Urothelium cell line (cell line): ENCODE data around the gene MAFF.

Experiments
- DNase-seq: peaks from one replicate; pipeline ENCODE4 v3.0.0; 2011; ENCODE audit warnings: low spot score, mixed read lengths
- FAIRE-seq: peaks from 2 replicates; lab custom pipeline; 2011; peaks lifted over from hg19 to GRCh38; lab: Jason Lieb, UNC

MAFF gene

DNA sequence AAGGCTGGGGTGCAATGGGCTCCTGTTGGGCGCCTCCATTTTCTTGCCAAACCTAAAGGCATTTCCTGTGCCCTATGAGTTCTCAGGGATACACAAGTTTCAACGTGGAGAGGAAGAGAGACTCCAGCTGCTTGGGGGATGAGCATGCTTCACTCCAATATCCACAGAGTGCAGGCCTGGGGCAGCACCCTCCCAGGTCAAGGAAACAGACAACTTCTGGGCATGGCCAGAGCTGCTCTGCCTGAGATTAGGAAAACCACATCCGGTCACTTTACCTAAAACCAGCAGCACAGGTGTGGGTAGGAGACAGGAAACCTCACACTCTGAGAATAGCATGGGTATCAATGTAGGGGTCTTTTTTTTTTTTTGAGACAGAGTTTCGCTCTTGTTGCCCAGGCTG, 42.3 kb downstream of the MAFF start:
- FAIRE-seq (no peak), DNase-seq (no peak)

DNA sequence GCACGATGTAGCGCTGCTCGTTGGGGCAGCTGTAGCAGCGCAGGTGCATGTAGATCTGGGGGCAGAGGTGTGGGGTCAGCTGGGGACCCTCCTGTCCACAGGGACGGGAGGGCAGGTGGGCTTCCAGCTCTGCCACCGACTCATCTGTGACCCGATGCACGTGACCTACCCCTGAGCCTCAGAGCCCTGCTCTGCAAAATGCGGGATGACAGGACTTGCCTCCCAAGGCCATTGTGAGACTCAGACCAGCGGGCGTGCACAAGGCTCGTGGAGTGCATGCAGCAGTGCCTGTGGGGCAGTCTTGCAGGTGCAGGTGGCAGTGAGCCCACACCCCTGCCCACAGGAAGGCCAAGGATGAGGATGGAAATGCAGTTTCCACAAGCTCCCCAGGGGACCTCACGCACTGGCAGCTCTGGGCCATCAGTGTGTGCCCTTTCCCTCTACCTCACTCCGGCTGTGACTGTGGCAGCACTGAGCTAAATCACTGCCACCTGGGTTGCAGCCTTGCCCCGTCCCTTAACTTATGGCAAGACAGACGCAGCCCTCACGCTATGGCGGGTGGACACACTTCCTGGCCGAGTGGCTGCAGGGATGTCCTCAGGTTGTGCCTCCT, 44.4 kb downstream of the MAFF start:
- FAIRE-seq (no peak), DNase-seq (no peak)

DNA sequence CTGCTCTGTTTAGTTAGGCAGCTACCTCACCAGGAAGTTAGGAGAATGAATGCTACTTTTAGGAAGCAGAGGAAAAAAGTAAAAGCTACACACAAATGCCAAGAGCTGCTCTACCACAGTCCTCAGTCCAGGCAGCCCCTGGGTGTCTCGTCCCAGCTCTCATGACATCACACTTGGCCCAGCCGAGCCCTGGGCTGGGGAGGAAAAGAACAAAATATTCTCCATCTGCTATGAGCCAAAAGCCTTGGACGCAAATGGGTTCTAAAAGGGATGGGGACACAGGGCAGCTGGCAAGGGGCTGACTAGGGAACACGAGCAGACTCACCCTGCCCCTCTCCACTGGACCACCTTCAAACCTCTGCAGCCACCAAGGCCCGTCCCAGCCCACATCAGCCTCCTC, 44.9 kb downstream of the MAFF start:
- DNase-seq, result no peak
- no peak for FAIRE-seq

DNA sequence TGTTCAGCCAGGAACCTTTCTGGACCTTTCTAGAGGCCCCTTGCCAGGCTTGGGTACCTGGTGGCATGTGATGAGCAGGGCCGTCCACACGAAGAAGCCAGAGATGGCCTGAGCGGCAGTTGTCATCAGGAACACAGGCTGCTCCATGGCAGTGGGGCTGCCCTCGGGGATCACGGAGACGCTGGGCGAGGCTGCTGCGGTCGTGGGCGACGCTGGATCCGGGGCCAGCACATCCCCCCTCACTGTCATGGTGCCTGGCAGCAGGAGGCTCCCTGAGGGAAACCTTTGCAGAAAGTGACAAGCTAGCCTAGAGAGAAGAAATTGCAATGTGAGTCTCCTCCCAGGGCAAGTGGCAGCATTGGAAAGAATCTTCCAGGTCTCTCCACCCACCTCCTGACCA, 45.9 kb downstream of the MAFF start:
- no peak for FAIRE-seq
- no peak for DNase-seq

DNA sequence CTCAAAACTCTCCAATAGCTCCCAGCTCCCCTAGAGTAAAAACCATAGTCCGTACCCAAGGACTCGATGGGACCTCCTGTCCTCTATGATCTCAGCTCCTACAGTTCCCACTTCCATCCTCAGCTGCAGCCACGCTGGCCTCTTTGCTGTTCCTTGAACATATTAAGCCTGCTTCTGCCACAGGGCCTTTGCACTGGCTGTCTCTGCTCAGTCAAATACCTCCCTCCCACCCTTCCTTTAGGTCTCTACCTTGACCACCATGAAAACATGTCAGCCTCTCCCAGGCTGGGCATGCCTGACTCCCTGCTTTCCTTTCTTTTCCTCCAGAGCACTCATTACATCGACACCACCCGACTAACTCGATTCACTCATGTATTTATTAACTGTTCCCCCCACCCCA, 46.5 kb downstream of the MAFF start:
- no peak for FAIRE-seq
- no peak for DNase-seq

DNA sequence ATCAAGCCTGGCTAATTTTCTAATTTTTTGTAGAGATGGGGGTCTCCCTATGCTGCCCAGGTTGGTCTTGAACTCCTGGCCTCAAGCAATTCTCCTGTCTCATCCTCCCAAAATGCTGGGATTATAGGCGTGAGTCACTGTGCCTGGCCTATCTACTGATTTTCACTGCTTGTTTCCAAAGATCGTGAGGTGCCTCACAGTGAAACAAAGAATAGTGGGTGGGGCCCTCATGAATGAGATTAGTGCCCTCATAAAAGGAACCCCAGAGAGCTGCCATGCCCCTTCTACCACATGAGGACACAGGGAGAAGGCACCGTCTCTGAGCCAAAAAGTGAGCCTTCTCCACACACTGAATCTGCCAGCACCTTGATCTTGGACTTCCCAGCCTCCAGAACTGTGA, 47.5 kb downstream of the MAFF start:
- no peak for FAIRE-seq
- DNase-seq, result no peak

DNA sequence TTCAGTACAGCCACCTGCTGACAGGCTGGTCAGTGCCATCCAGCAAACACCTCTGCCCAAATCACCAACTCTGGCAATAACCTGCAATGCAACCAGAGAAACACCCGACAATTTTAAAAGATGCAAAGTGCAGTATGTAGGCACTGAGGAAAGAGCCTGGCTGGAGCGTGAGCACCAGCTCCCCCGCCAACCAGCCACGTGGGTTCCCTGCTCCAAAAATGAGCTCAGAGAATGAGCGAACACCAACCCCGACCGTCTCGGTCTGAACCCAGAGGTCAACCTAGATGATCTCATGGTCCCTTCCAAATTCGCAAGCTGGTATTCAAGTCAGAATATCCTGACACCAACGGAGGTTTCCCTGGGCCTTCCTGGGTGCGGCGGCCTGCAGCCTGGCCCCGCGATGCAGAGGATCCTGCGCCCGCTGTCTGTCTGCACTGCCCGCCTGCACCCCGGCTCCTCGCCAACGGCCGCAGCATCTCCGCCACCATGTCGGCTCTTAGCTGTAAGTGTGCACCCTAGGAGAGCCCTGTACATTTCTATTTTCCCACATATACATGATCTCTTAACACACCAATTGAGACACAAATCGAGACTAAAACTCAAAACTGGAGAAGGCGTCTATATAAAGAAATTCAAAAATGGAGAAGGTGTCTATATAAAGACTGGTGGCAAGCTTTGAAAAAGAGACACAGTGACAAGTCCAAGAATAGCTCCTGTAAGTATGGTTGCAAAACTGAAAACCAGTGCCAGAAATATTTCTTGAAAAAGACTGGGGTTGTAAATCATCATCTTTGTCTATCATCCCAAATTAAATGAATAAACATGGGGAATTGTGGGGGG, 48.2 kb downstream of the MAFF start:
- no peak for DNase-seq

DNA sequence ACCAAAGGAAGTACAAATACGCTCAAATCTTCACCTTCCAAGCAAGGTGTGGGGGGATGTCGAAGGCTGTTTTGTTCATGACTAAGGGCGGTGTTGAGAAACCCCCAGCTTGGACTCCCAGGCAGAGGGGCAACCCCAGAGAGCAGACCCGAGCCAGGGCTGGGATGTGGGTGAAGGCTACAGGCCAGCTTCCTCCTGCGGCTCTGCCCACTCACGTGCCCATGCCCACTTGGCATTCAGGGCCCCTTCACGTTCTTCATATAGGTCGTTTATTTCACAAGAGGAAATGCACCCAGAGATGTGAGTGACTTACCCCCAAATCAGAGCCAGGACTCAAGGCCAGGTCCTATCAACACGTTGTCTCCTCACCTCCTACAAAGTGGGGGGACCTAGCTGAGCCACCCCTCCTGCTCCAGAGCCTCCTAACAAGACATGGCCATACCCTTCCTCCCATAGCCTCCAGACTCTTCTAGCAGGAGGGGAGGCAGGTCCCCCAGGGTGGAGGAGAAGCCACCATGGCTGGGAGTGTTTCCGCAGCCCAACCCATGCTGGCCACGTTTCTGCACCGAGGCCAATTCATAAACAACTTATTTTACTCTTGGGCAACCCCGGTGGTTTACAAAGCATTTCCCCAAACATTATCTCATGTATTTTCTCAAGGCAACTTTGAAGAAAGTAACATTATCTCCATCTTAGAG, 49.0 kb downstream of the MAFF start:
- FAIRE-seq (no peak), DNase-seq (no peak)

More for the DNA sequence above, 48.2 kb downstream of the MAFF start:
- no peak for FAIRE-seq

DNA sequence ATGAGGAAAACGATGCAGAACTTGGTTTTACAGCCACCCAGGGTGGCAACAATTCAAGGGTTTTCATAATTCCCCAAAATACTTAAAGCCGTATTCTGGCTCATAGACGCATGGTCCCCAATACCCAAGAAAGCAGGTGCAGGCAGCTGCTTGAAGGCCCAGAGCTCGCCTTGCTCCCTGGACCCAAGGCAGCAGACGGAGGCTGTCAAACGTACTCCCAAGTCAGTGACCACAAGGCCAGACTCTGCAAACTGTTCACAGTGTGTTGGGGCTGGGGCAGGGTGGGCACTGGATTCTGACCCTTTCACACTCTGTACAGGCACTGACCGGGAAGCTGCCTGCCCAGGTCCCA, 49.5 kb downstream of the MAFF start:
- peak; percentile 27 for FAIRE-seq

DNA sequence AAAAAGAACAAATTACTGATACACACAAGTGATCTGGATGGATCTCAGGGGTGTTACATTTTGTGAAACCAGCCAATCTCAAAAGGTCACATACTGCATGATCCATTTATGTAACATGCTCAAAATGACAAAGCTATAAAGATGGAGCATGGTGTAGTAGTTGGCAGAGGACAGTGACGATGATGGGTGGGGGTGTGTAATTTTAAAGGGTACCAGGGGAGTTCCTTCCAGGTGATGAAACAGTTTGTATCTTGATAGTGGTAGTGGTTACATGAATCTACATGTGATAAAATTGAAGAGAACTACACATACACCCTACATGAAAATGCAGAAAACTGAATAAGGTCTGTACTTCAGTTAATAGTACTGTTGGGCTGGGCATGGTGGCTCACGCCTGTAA, 53.9 kb downstream of the MAFF start:
- peak; percentile 73 for FAIRE-seq

More for the DNA sequence above, 49.5 kb downstream of the MAFF start:
- DNase-seq, result no peak

DNA sequence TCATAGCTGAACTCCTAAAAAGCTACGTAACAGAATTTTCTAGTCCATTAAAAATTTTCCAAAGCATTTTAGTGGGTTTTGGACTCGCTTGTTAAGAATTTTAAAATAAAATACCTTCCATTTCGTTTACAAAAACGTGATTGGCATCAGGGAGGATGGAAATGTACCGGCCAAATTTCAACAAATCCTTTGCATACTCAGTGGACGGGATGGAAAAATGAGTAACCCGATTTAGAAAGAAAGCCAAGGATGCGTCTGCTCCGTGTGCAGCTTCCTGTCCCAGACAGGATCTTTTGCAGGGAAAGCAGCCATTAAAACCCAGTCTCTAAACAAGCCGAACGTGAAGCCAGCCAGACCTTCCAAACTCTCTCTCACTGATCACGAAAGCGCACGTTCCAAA, 55.4 kb downstream of the MAFF start:
- FAIRE-seq, result no peak

More for the DNA sequence above, 53.9 kb downstream of the MAFF start:
- no peak for DNase-seq

DNA sequence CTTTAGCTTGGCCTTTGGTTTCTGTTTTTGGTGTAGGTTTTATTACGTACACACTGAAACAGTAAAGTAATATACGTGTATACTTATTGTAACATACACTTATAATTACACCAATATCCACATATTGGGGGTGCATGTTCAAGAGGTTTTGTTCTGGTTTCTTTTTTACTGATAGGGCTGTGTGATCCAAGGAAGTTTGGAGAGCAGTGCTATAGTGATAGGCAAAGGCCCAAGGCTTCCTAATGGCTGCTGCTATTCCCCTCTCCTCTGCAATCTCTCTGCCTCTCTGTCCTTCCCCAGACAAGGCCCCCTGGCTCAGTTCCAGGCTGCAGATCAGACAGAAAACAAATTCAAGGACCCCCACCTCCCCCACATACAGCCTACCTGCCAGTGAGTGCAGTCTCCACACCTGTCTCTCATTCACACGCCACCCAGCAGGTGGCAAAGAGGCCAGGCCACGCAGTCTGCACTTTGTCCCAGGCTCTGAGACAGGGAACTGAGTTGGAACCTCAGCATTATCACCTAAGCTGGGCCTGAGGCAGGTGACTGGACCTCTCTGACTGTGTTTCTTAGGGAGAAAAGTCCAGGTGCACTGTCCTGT, 56.0 kb downstream of the MAFF start:
- DNase-seq (no peak), FAIRE-seq (no peak)

More for the DNA sequence above, 55.4 kb downstream of the MAFF start:
- no peak for DNase-seq

DNA sequence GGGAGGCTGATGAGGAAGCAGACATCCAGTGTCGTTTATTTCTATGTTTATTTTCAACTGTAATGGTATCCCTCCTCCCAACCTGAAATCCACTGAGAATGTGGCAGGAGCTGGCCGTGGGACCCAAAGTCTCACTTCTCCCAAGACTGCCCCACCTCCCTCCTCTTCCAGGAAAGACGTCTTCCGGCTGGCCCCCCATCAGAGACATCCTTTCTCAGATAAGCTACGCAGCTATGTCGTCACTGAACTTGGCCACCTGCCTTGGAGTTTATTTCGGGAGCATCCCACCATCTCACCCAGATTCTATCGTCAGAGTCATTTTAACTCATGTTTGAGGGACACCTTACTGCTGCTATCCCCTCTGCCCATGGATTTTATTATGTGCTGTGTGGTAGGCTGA, 57.1 kb downstream of the MAFF start:
- FAIRE-seq (no peak), DNase-seq (no peak)

DNA sequence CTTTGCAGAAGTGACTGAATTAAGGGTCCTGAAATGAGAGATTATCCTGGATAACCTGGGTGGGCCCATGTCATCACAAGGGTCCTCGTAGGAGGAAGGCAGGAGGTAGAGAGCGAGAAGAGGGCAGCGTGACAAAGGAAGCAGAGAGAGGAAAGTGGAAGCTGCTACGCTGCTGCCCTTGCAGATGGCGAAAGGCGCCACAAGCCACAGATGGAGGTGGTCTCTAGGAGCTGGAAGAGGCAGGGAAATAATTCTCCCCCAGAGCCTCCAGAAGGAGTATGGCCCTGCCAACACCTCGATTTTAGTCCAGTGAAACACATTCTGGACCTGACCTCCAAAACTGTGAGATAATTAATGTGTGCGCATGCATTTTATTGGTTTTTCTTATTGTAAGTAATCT, 57.6 kb downstream of the MAFF start:
- FAIRE-seq, result no peak
- DNase-seq, result no peak

DNA sequence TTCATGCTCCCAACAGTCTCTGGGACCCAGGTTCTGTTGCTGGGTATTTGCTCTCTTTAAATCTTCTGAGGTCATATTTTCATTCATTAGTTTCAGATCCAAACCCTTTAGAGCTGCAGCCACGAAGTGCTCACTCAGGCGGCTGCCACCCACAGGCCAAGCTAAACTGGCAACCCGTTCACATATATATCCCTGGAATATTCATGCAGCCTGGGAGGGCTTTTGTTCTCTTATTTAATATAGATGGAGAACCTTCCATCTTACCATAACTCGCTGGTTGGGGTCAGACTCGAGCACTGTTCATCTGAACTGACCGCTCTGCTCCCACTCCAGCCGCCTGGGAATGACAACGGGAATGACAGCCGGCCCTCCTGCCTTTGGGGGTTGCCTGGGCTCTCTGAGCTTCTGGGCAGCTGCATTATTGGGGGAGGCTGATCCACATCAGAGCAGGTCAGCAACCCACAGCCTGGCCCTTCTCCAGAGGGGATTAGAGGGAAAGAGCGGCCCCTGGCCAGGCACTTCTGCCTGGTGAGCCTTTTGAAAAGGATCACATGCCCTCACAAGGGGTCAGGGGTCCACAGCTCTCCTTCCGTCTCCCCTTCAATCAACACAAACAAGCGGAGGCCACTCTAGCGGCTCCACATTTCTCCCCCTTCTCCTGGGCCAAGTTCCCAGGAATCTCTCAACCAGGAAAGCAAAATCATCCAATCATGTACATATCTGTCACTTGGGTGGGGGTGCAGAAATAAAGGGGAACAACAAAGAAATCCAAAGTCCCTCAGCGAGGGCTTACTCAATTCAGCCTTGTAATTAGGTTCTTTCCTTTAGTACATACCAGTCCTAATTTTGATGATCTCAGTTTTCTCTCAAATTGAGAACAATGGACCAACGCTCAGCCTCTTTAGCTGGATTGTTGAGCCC, 59.2 kb downstream of the MAFF start:
- DNase-seq (no peak), FAIRE-seq (no peak)

DNA sequence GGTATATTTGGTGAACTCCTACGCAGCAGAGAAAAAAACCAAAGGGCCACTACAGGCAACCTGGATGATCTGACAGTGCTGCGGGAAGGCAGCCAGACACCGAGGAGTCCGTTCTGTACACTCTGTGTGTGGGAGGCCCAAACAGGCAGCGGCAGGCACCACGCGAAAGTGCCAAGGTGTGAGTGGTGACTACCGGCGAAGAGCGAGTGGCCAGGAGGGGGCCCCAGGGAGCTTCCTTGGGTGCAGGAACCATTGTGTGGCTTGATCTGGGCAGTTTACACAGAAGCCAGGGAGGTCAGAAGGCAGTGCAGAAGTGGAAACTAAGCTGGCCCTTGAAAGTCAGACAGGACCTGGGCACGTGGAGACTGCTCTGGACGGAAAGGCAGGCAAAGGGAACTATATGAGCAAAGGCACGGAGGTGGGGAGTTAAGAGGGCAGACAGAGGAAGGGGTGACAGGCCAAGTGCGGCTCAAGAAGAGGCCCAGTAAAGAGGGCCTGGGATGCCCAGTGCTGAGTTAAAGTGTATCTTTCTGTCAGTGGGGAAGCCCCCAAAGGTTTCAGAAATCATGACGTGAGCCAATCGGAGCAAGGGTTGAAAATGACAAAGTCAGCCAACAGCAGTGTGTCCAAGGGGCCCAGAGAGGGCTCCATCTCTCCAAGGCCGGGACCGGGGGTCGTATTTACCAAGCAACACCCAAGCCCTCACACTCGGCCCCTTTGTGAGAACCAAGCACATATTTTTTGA, 60.4 kb downstream of the MAFF start:
- FAIRE-seq (no peak), DNase-seq (no peak)

DNA sequence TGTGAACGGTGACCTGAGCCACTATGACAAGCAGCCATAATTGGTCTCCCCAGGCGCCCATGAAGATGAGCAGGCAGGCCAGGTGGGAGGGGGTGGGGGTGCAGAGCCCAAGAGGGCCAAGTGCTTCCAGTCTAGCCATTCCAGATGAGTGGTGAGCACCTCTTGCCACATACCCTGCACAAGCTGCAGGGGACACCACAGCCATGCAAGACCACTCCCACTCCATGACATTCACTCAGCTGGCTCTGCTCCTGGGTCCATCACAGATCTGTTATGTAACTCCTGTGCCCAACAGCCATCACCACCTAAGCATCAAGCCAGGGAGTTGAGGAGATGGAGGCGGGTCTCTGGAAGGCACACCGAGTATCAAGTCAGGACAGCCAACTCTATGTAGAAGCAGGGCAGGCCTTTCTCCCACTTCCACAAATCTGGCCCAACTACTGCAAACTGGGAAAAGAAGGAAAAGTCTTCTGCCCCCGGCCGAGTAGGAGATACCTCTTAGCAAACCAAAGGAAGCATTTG, 62.6 kb downstream of the MAFF start:
- no peak for FAIRE-seq
- no peak for DNase-seq
